Panc1 (cell line): ENCODE results near the gene CCDC78. TPM values are rescaled to one million over a fixed set of nuclear protein-coding genes. Genes with fewer than 3 reads are reported as not detected.

Source experiments
- ATAC-seq: fragments of 200-7000 bp; cut with Tn5 transposase; 2 replicates; pipeline ENCODE4 v1.9.1; 2020; ENCODE audit warnings: mild to moderate bottlenecking, moderate library complexity
- BruUV-seq: library from RNA; stranded (reverse); fragments of 400-500 nt; replicated peaks from 2 replicates; lab custom pipeline; 2021; lab: Mats Ljungman, UMichigan
- CTCF ChIA-PET: fragments of 300-600 bp; sonication (Branson Sonifier 250); formaldehyde crosslinking; loops from one replicate; lab custom pipeline; 2022; ENCODE audit warnings: antibody characterized with exemption; lab: Charles Lee
- POLR2A ChIA-PET: fragments of 300-600 bp; sonication (Branson Sonifier 250); formaldehyde crosslinking; loops from one replicate; lab custom pipeline; 2022; ENCODE audit warnings: antibody characterized with exemption; lab: Charles Lee
- DNase-seq: peaks from one replicate; pipeline ENCODE4 v3.0.0-alpha.2; 2010; ENCODE audit warnings: low read depth, low spot score
- H3K27ac ChIP-seq: 2 replicates; pipeline ENCODE4 v1.5.1; 2011; ENCODE audit warnings: mild to moderate bottlenecking, low read length, inconsistent platforms
- H3K27me3 ChIP-seq: fragments of 200-500 bp; sonication (Bioruptor generic); 2 replicates; pipeline ENCODE4 v1.6.0; 2014; ENCODE audit warnings: low read length, inconsistent platforms; ENCODE audit not compliant: control insufficient read depth, insufficient read depth
- H3K36me3 ChIP-seq: fragments of 200-500 bp; sonication (Bioruptor generic); 2 replicates; pipeline ENCODE4 v1.5.1; 2014; ENCODE audit warnings: inconsistent platforms, mild to moderate bottlenecking, low read length, moderate library complexity; ENCODE audit not compliant: control insufficient read depth, insufficient read depth
- H3K4me1 ChIP-seq: 2 replicates; pipeline ENCODE4 v1.5.1; 2011; ENCODE audit warnings: inconsistent platforms, mild to moderate bottlenecking, low read length, moderate library complexity; ENCODE audit not compliant: control insufficient read depth, insufficient read depth
- H3K4me3 ChIP-seq, 2 experiments: 2 replicates each; pipeline ENCODE4 v1.5.1; 2011 to 2012; ENCODE audit warnings: low read depth in 2 of 2, low read length in 2 of 2, mild to moderate bottlenecking in 2 of 2, inconsistent platforms in 1 of 2, moderate library complexity in 1 of 2
- H3K9me3 ChIP-seq: fragments of 200-500 bp; sonication (Bioruptor generic); 2 replicates; pipeline ENCODE4 v1.5.1; 2014; ENCODE audit warnings: low read depth, mild to moderate bottlenecking, inconsistent platforms, low read length, moderate library complexity; ENCODE audit not compliant: control insufficient read depth, insufficient read depth
- CTCF ChIP-seq: fragments of 450-650 bp; IDR thresholded peaks from 2 replicates; pipeline ENCODE4 v1.5.1; 2017; ENCODE audit warnings: mild to moderate bottlenecking
- POLR2AphosphoS5 ChIP-seq: IDR thresholded peaks from 2 replicates; pipeline ENCODE4 v1.6.1; 2012; ENCODE audit warnings: mild to moderate bottlenecking, low read depth, low read length, moderate library complexity
- SIN3A ChIP-seq: IDR thresholded peaks from 2 replicates; pipeline ENCODE4 v1.6.1; 2012; ENCODE audit warnings: low read depth, mild to moderate bottlenecking, low read length, moderate library complexity, borderline replicate concordance; ENCODE audit not compliant: insufficient read depth
- TCF7L2 ChIP-seq: IDR thresholded peaks from 2 replicates; pipeline ENCODE4 v1.6.1; 2011; ENCODE audit warnings: mild to moderate bottlenecking, low read depth, low read length, inconsistent platforms
- in situ Hi-C: cut with HindIII; loops from 2 replicates; pipeline ENCODE4 v1.10.0; 2016; ENCODE audit warnings: low sequenced_read_pairs, low pct_unique_long_range_greater_than_20kb
- intact Hi-C: fragments of 100-400 bp; cut with micrococcal nuclease; formaldehyde crosslinking; loops from one replicate; pipeline ENCODE4 v1.10.0; 2022; ENCODE audit not compliant: unreplicated experiment
- total RNA-seq: library from RNA; stranded (reverse); gene quantifications from one replicate; pipeline ENCODE4 v1.2.1, GENCODE V29; 2021; ENCODE audit not compliant: unreplicated experiment
- TF ChIP-seq, protein P1 (sequence below), 2 experiments: IDR thresholded peaks; 2 replicates each; pipeline ENCODE4 v1.6.1; 2011 to 2012; ENCODE audit warnings: low read depth in 2 of 2, control low read depth in 1 of 2, low read length in 1 of 2, mild to moderate bottlenecking in 1 of 2, moderate library complexity in 1 of 2; ENCODE audit not compliant: insufficient read depth in 1 of 2

The CCDC78 gene
- total RNA-seq, 1 experiment from 2014 or later: 18.2 TPM

DNA sequence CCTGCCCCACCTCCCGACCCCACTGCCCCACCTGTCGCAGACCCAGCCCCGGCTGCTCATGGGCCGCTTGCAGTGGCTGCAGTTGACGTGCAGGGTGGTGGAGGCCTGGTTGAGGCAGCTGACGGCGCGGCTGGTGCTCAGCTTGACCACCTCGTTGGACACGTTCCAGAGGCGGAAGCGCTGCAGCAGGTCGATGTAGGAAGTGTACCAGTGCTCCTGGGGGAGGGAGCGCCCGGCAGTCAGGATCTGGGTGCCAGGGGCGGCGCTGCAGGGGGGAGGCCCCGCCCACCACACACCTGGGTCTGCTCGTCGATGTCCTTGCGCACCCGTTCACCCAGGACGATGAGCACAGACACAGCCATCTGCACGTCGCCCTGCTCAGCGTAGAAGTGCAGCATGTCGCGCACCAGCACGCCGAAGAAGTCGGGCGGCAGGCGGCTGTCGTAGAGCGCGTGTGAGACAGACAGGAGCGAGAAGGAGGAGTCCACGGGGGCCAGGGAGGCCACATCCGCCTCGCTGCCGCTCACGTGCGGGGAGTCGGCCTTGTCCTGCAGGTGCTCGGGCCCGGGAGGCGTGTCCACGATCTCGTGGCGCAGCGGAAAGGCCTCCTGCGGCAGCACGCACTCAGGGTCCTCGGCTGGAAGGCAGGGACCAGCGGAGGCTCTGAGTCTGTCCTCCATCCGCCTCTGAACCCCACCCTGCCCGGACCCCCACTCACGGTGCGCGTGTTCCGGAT is 41.1 kb downstream of the CCDC78 start:
- Histone ChIP-seq H3K27me3 (no peaks in the 10 kb centered on the region), H3K4me3 (no peak overlapping the region), H3K4me1 (peaks cover 24% of the 10 kb centered on the region), H3K9me3 (no peaks in the 10 kb centered on the region), H3K36me3 (peaks cover 10% of the 10 kb centered on the region; the same call in 1 of the 2 replicates), H3K27ac (peak overlapping the region; percentile 34; the same call in 1 of the 2 replicates)
- in situ Hi-C loops (no loop called here), intact Hi-C loops (loop anchor here (10.0 kb wide), 1 partner anchor 1090 kb away; the partner anchor contains the start of genes EME2, MRPS34 and NME3)
- TF ChIP-seq, protein P1, sequence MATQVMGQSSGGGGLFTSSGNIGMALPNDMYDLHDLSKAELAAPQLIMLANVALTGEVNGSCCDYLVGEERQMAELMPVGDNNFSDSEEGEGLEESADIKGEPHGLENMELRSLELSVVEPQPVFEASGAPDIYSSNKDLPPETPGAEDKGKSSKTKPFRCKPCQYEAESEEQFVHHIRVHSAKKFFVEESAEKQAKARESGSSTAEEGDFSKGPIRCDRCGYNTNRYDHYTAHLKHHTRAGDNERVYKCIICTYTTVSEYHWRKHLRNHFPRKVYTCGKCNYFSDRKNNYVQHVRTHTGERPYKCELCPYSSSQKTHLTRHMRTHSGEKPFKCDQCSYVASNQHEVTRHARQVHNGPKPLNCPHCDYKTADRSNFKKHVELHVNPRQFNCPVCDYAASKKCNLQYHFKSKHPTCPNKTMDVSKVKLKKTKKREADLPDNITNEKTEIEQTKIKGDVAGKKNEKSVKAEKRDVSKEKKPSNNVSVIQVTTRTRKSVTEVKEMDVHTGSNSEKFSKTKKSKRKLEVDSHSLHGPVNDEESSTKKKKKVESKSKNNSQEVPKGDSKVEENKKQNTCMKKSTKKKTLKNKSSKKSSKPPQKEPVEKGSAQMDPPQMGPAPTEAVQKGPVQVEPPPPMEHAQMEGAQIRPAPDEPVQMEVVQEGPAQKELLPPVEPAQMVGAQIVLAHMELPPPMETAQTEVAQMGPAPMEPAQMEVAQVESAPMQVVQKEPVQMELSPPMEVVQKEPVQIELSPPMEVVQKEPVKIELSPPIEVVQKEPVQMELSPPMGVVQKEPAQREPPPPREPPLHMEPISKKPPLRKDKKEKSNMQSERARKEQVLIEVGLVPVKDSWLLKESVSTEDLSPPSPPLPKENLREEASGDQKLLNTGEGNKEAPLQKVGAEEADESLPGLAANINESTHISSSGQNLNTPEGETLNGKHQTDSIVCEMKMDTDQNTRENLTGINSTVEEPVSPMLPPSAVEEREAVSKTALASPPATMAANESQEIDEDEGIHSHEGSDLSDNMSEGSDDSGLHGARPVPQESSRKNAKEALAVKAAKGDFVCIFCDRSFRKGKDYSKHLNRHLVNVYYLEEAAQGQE (IDR thresholded peaks at IDR 0.05; ENCODE audit: insufficient read depth in 1 of 2, low read depth in 2 of 2, low read length in 1 of 2): no peak
- TF ChIP-seq SIN3A (no peak), POLR2AphosphoS5 (no peak), TCF7L2 (no peak), CTCF (no peak)
- ChIA-PET CTCF (no interaction called here), POLR2A (no interaction called here)
- no TSS peak for BruUV-seq
- DNase-seq (no peak), ATAC-seq (no peak)

GRCh38 chr16:684071-684794 is 42.0 kb downstream of the CCDC78 start, which contains the start of gene JMJD8:
Gene JMJD8 (minus strand): TSS chr16:684334. CDS start chr16:684319, 15 bp downstream.
- ATAC-seq (peak; percentile 73), DNase-seq (no peak)
- ChIA-PET POLR2A (no interaction called here), CTCF (no interaction called here)
- no TSS peak for BruUV-seq
- Histone ChIP-seq H3K36me3 (peaks cover 5% of the 10 kb centered on the region; the same call in 1 of the 2 replicates), H3K4me1 (peaks cover 19% of the 10 kb centered on the region), H3K4me3 (peak within 1 kb of the TSS; percentile 66 to 71), H3K27ac (peak within 1 kb of the TSS; percentile 87), H3K9me3 (no peaks in the 10 kb centered on the region), H3K27me3 (no peaks in the 10 kb centered on the region)
- in situ Hi-C loops: no loop called here
- TF ChIP-seq, protein P1 (IDR thresholded peaks at IDR 0.05; ENCODE audit: insufficient read depth in 1 of 2, low read depth in 2 of 2, low read length in 1 of 2): 0 out of 4 replicates have a peak, but pooled peaks of 1 of the 2 experiments have one; percentile 8
- no peak for TF ChIP-seq TCF7L2
- no peak for TF ChIP-seq CTCF
- peak; percentile 92 for TF ChIP-seq POLR2AphosphoS5
- TF ChIP-seq SIN3A: peak; percentile 76; the same call in 1 of the 2 replicates
- intact Hi-C loops: loop anchor here (10.0 kb wide), 1 partner anchor 1091 kb away; the partner anchor contains the start of genes EME2, MRPS34 and NME3
